Neural progenitor cell (in vitro differentiated cells): Measurements from ENCODE around the gene MEOX1.

Experiments used
- CTCF ChIP-seq: fragments of 200-600 bp; sonication (generic); IDR thresholded peaks from 2 replicates; pipeline ENCODE4 v1.5.1; 2017; ENCODE audit warnings: antibody characterized with exemption, mild to moderate bottlenecking
- EZH2 ChIP-seq: fragments of 200-600 bp; sonication (generic); IDR thresholded peaks from 2 replicates; pipeline ENCODE4 v1.6.1; 2017; ENCODE audit warnings: antibody characterized with exemption, mild to moderate bottlenecking, moderate library complexity

DNA sequence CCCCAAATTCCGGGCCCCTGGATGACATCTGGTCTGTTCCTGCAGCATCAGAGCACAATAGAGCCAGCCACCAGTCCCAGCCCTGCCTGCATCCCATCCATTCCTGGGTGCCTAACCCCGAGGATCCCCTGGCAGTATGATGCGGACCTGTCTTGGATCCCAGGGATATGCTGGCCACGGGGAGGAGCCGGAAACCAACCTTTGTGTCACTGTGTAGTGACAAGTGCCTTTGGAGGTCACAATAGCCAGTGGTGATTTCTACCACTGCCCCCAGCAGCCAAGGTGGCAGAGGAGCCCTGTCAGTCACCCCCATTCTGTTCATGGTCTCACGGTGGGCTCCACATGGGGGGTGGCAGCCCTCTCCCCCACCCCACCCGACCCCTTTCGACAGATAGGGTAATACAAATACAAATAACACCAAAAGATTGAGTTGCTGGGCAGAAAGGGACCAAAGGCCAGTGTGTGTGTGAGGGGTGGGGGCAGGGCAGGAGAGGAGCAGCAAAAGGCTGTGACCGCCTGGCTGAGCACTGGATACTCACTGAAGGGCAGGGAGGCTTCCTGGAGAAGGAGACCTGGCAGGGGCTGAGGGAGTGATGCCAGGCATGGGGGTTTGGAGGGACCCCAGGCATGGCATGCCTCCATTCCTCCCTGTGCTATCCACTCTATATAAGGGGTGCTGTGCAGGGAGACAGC is 29.0 kb upstream of the MEOX1 start:
- TF ChIP-seq CTCF = no peak
- no peak for TF ChIP-seq EZH2
